Skeletal muscle tissue (tissue), 4 donors: Measurements from ENCODE around the gene PLD3. TPM values are rescaled to one million over a fixed set of nuclear protein-coding genes. Genes with fewer than 3 reads are reported as not detected.
A peak's percentile ranks its signal among the peaks of the same experiment; 100 is the strongest.

ENCODE experiments used
- H3K27ac ChIP-seq: one replicate; pipeline ENCODE4 v1.7.0; 2013; ENCODE audit warnings: mild to moderate bottlenecking, low read depth, low read length, inconsistent platforms
- H3K27me3 ChIP-seq, 3 donors: one replicate each; pipeline ENCODE4 v1.7.0; 2013; ENCODE audit warnings: low read length in 3 of 3; ENCODE audit not compliant: control insufficient read depth in 3 of 3, insufficient read depth in 3 of 3
- H3K36me3 ChIP-seq, 3 donors: one replicate each; pipeline ENCODE4 v1.7.0; 2013; ENCODE audit warnings: low read length in 3 of 3; ENCODE audit not compliant: control insufficient read depth in 3 of 3, insufficient read depth in 3 of 3
- H3K4me1 ChIP-seq, 3 donors: one replicate each; pipeline ENCODE4 v1.7.0; 2013; ENCODE audit warnings: low read length in 3 of 3, mild to moderate bottlenecking in 3 of 3; ENCODE audit not compliant: control insufficient read depth in 3 of 3, insufficient read depth in 3 of 3
- H3K4me3 ChIP-seq, 3 donors: one replicate each; pipeline ENCODE4 v1.7.0; 2013; ENCODE audit warnings: low read length in 3 of 3
- H3K9ac ChIP-seq, 3 donors: one replicate each; pipeline ENCODE4 v1.7.0; 2013; ENCODE audit warnings: low read length in 3 of 3, mild to moderate bottlenecking in 3 of 3, moderate library complexity in 2 of 3, low read depth in 1 of 3
- H3K9me3 ChIP-seq, 3 donors: one replicate each; pipeline ENCODE4 v1.7.0; 2013; ENCODE audit warnings: low read length in 3 of 3; ENCODE audit not compliant: control insufficient read depth in 3 of 3
- total RNA-seq: library from RNA; depleted of rRNA; stranded (reverse); fragments of >200 nt; gene quantifications from one replicate; pipeline ENCODE4 v1.2.3, GENCODE V29; 2014
- donor health status: Osteomylitis.

The PLD3 gene
- total RNA-seq, 1 donor from 2014 or later = 120 TPM

GRCh38 chr19:40360020-40360707 lies 11.7 kb downstream of the PLD3 start:
- H3K9me3 ChIP-seq = no peaks in the 10 kb centered on the region
- H3K36me3 ChIP-seq = peaks cover 0 to 2% (median 0%) of the 10 kb centered on the region in 3 donors
- H3K27ac ChIP-seq = no peak overlapping the region
- H3K9ac ChIP-seq = no peak overlapping the region
- H3K4me3 ChIP-seq = no peak overlapping the region
- H3K4me1 ChIP-seq = peaks cover 0 to 11% (median 2%) of the 10 kb centered on the region in 3 donors
- no peaks in the 10 kb centered on the region for H3K27me3 ChIP-seq

- Histone ChIP-seq H3K9ac (no peak overlapping the region), H3K4me1 (peaks cover 0 to 9% (median under 1%) of the 10 kb centered on the region in 3 donors), H3K27ac (no peak overlapping the region), H3K27me3 (no peaks in the 10 kb centered on the region), H3K4me3 (no peak overlapping the region), H3K36me3 (peaks cover 0 to 2% (median 0%) of the 10 kb centered on the region in 3 donors), H3K9me3 (no peaks in the 10 kb centered on the region)
Observed at GRCh38 chr19:40360708-40361241, 12.3 kb downstream of the PLD3 start.

- Histone ChIP-seq H3K9ac (no peak overlapping the region), H3K9me3 (no peaks in the 10 kb centered on the region), H3K4me1 (peaks cover 0 to 9% (median 5%) of the 10 kb centered on the region in 3 donors), H3K27me3 (no peaks in the 10 kb centered on the region), H3K4me3 (no peak overlapping the region), H3K36me3 (peaks cover 2 to 6% (median 5%) of the 10 kb centered on the region in 3 donors), H3K27ac (no peak overlapping the region)
Observed at GRCh38 chr19:40362160-40362559, 13.7 kb downstream of the PLD3 start.

- Histone ChIP-seq H3K27ac (no peak overlapping the region), H3K9me3 (no peaks in the 10 kb centered on the region), H3K9ac (no peak overlapping the region), H3K4me3 (no peak overlapping the region), H3K4me1 (peaks cover 5 to 18% (median 13%) of the 10 kb centered on the region in 3 donors), H3K36me3 (peaks cover 2 to 11% (median 8%) of the 10 kb centered on the region in 3 donors), H3K27me3 (no peaks in the 10 kb centered on the region)
Observed at GRCh38 chr19:40363069-40363468, 14.6 kb downstream of the PLD3 start.

GRCh38 chr19:40365010-40365409 lies 16.5 kb downstream of the PLD3 start:
- peaks cover 7 to 20% (median 18%) of the 10 kb centered on the region in 3 donors for H3K4me1 ChIP-seq
- H3K9ac ChIP-seq = no peak overlapping the region
- no peaks in the 10 kb centered on the region for H3K27me3 ChIP-seq
- H3K9me3 ChIP-seq = no peaks in the 10 kb centered on the region
- H3K36me3 ChIP-seq = peaks cover 6 to 20% (median 16%) of the 10 kb centered on the region in 3 donors
- no peak overlapping the region for H3K4me3 ChIP-seq
- no peak overlapping the region for H3K27ac ChIP-seq

GRCh38 chr19:40365613-40366401 lies 17.3 kb downstream of the PLD3 start:
- peaks cover 7 to 18% (median 18%) of the 10 kb centered on the region in 3 donors for H3K4me1 ChIP-seq
- peaks cover 12 to 26% (median 23%) of the 10 kb centered on the region in 3 donors for H3K36me3 ChIP-seq
- no peaks in the 10 kb centered on the region for H3K27me3 ChIP-seq
- no peak overlapping the region for H3K27ac ChIP-seq
- H3K9me3 ChIP-seq = no peaks in the 10 kb centered on the region
- H3K4me3 ChIP-seq = no peak overlapping the region
- H3K9ac ChIP-seq = peak overlapping the region in 1 of 3 donors; percentile 20

GRCh38 chr19:40366697-40367561 lies 18.4 kb downstream of the PLD3 start:
- Histone ChIP-seq H3K9ac (peak overlapping the region in 1 of 3 donors; percentile 60), H3K36me3 (peaks cover 21 to 35% (median 34%) of the 10 kb centered on the region in 3 donors), H3K27me3 (no peaks in the 10 kb centered on the region), H3K27ac (peak overlapping the region; percentile 74), H3K9me3 (no peaks in the 10 kb centered on the region), H3K4me1 (peaks cover 7 to 18% (median 18%) of the 10 kb centered on the region in 3 donors), H3K4me3 (no peak overlapping the region)

- H3K4me3 ChIP-seq = peak overlapping the region in 1 of 3 donors; percentile 27
- peaks cover 27 to 42% (median 37%) of the 10 kb centered on the region in 3 donors for H3K36me3 ChIP-seq
- H3K9ac ChIP-seq = peak overlapping the region in 1 of 3 donors; percentile 60
- H3K9me3 ChIP-seq = no peaks in the 10 kb centered on the region
- H3K27me3 ChIP-seq = no peaks in the 10 kb centered on the region
- peaks cover 7 to 18% (median 18%) of the 10 kb centered on the region in 3 donors for H3K4me1 ChIP-seq
- peak overlapping the region; percentile 74 for H3K27ac ChIP-seq
Observed at GRCh38 chr19:40367577-40368434, 19.3 kb downstream of the PLD3 start.

GRCh38 chr19:40369797-40370196 lies 21.3 kb downstream of the PLD3 start:
- Histone ChIP-seq H3K27ac (no peak overlapping the region), H3K36me3 (peaks cover 41 to 54% (median 47%) of the 10 kb centered on the region in 3 donors), H3K9me3 (no peaks in the 10 kb centered on the region), H3K4me3 (no peak overlapping the region), H3K27me3 (no peaks in the 10 kb centered on the region), H3K4me1 (peaks cover 7 to 18% (median 18%) of the 10 kb centered on the region in 3 donors), H3K9ac (no peak overlapping the region)
